OCI-LY1 (cell line): ENCODE results near the gene TRIM45.

ENCODE experiments used
- H2AFZ ChIP-seq: fragments of 200-600 bp; sonication (generic), shearing (Covaris generic); 2 replicates; pipeline ENCODE4 v1.6.0; 2014; ENCODE audit warnings: antibody characterized with exemption, mild to moderate bottlenecking, low read length
- H3F3A ChIP-seq: fragments of 200-600 bp; sonication (generic), shearing (Covaris generic); 2 replicates; pipeline ENCODE4 v1.6.0; 2014; ENCODE audit warnings: mild to moderate bottlenecking, antibody characterized with exemption, low read length, moderate library complexity; ENCODE audit not compliant: insufficient read depth
- H3K27ac ChIP-seq: fragments of 200-600 bp; sonication (generic); 2 replicates; pipeline ENCODE4 v1.5.1; 2014; ENCODE audit warnings: low read length, mixed run types, mild to moderate bottlenecking, low read depth; ENCODE audit not compliant: poor library complexity, severe bottlenecking
- H3K27me3 ChIP-seq: fragments of 200-600 bp; sonication (generic); 2 replicates; pipeline ENCODE4 v1.6.0; 2014; ENCODE audit warnings: antibody characterized with exemption, mild to moderate bottlenecking, low read length, moderate library complexity; ENCODE audit not compliant: insufficient read depth
- H3K36me3 ChIP-seq: fragments of 200-600 bp; sonication (generic); 2 replicates; pipeline ENCODE4 v1.6.1; 2014; ENCODE audit warnings: mild to moderate bottlenecking, antibody characterized with exemption, low read length, moderate library complexity, mixed read lengths; ENCODE audit not compliant: insufficient read depth
- H3K4me1 ChIP-seq: fragments of 200-600 bp; sonication (generic); 2 replicates; pipeline ENCODE4 v1.5.1; 2014; ENCODE audit warnings: mild to moderate bottlenecking, low read length, moderate library complexity; ENCODE audit not compliant: insufficient read depth, severe bottlenecking
- H3K4me2 ChIP-seq: fragments of 200-600 bp; sonication (generic), shearing (Covaris generic); 2 replicates; pipeline ENCODE4 v1.6.1; 2014; ENCODE audit warnings: low read length
- H3K4me3 ChIP-seq: fragments of 200-600 bp; sonication (generic); 2 replicates; pipeline ENCODE4 v1.5.1; 2014; ENCODE audit warnings: low read length, low read depth, mild to moderate bottlenecking, mixed read lengths; ENCODE audit not compliant: poor library complexity, severe bottlenecking
- H3K79me2 ChIP-seq: fragments of 200-600 bp; shearing (Covaris generic); 2 replicates; pipeline ENCODE4 v1.6.1; 2016; ENCODE audit warnings: mixed run types, low read length, mixed read lengths; ENCODE audit not compliant: insufficient read depth
- H3K9ac ChIP-seq: fragments of 200-600 bp; sonication (generic), shearing (Covaris generic); 2 replicates; pipeline ENCODE4 v1.6.1; 2014; ENCODE audit warnings: mild to moderate bottlenecking, low read length, mixed read lengths
- H3K9me2 ChIP-seq: fragments of 200-600 bp; sonication (generic), shearing (Covaris generic); 2 replicates; pipeline ENCODE4 v1.6.1; 2014; ENCODE audit warnings: low read depth, mild to moderate bottlenecking, low read length, mixed read lengths
- H3K9me3 ChIP-seq: fragments of 200-600 bp; shearing (Covaris generic); 2 replicates; pipeline ENCODE4 v1.6.1; 2014; ENCODE audit warnings: low read length, mixed read lengths
- H4K20me1 ChIP-seq: fragments of 200-600 bp; sonication (generic), shearing (Covaris generic); 2 replicates; pipeline ENCODE4 v1.6.0; 2016; ENCODE audit warnings: mild to moderate bottlenecking, low read length; ENCODE audit not compliant: insufficient read depth
- CTCF ChIP-seq: fragments of 200-600 bp; sonication (generic), shearing (Covaris generic); IDR thresholded peaks from 2 replicates; pipeline ENCODE4 v1.5.1; 2017; ENCODE audit warnings: mild to moderate bottlenecking, antibody characterized with exemption, low read length, moderate library complexity, mixed read lengths
- EZH2 ChIP-seq: fragments of 200-600 bp; sonication (generic), shearing (Covaris generic); IDR thresholded peaks from 2 replicates; pipeline ENCODE4 v1.8.0; 2017; ENCODE audit warnings: borderline replicate concordance, mixed run types, mild to moderate bottlenecking, antibody characterized with exemption, low read length, moderate library complexity, mixed read lengths

The TRIM45 gene

DNA sequence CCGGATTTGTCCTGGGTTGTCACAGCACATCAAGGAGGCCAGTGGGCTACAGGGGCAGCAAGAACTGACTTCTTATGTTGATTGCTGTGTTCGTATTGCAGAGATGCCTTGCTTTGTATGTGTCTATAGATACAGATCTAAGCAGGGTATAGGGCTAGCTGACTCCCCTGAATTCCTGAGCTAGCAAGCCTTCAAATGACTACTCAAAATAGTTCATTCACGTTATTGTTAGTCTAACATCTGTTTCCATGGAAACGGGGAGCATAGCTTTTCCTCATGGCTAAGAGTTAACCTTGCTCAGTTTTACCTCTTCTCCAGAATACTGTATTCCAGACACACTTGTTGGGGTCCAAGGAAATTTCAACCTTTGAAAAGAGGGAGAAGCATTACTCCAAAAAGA, 24.1 kb downstream of the TRIM45 start:
- no peak for TF ChIP-seq CTCF
- TF ChIP-seq EZH2: no peak
- Histone ChIP-seq H3K9me3 (no peaks in the 10 kb centered on the region), H3K79me2 (no peaks in the 10 kb centered on the region), H3K4me3 (no peak overlapping the region), H4K20me1 (no peaks in the 10 kb centered on the region), H3F3A (no peaks in the 10 kb centered on the region), H3K27me3 (no peaks in the 10 kb centered on the region), H3K4me2 (no peak overlapping the region), H3K36me3 (peaks cover 99% of the 10 kb centered on the region), H2AFZ (no peak overlapping the region), H3K9ac (no peak overlapping the region), H3K4me1 (no peaks in the 10 kb centered on the region), H3K9me2 (no peaks in the 10 kb centered on the region), H3K27ac (no peak overlapping the region)

GRCh38 chr1:117096951-117097408, 24.6 kb downstream of the TRIM45 start:
- no peak for TF ChIP-seq EZH2
- TF ChIP-seq CTCF: no peak
- Histone ChIP-seq H3K4me2 (no peak overlapping the region), H3K9me3 (no peaks in the 10 kb centered on the region), H3K27ac (no peak overlapping the region), H3K9ac (no peak overlapping the region), H2AFZ (no peak overlapping the region), H3F3A (no peaks in the 10 kb centered on the region), H3K27me3 (no peaks in the 10 kb centered on the region), H3K4me1 (no peaks in the 10 kb centered on the region), H3K79me2 (no peaks in the 10 kb centered on the region), H3K9me2 (no peaks in the 10 kb centered on the region), H4K20me1 (no peaks in the 10 kb centered on the region), H3K36me3 (peaks cover 99% of the 10 kb centered on the region), H3K4me3 (no peak overlapping the region)

GRCh38 chr1:117094841-117095604, 26.5 kb downstream of the TRIM45 start:
- no peaks in the 10 kb centered on the region for H3K9me3 ChIP-seq
- TF ChIP-seq CTCF: no peak
- no peak for TF ChIP-seq EZH2
- H3K9ac ChIP-seq: no peak overlapping the region
- H3K9me2 ChIP-seq: no peaks in the 10 kb centered on the region
- H3K4me1 ChIP-seq: no peaks in the 10 kb centered on the region
- H3K79me2 ChIP-seq: no peaks in the 10 kb centered on the region
- H3F3A ChIP-seq: no peaks in the 10 kb centered on the region
- no peak overlapping the region for H2AFZ ChIP-seq
- H3K27me3 ChIP-seq: no peaks in the 10 kb centered on the region
- H3K27ac ChIP-seq: no peak overlapping the region
- H4K20me1 ChIP-seq: no peaks in the 10 kb centered on the region
- no peak overlapping the region for H3K4me3 ChIP-seq
- no peak overlapping the region for H3K4me2 ChIP-seq
- H3K36me3 ChIP-seq: peaks cover 99% of the 10 kb centered on the region
